Measurements from ENCODE around the gene RAB11FIP4. TPM values are rescaled to one million over a fixed set of nuclear protein-coding genes. Genes with fewer than 3 reads are reported as not detected.

Gene RAB11FIP4
- total RNA-seq, 1 experiment from 2014 or later = 15.1 TPM

GRCh38 chr17:31433811-31434726, 42.6 kb downstream of the RAB11FIP4 start:
- RAD21 ChIA-PET (ENCODE audit: low non-redundant PET in 1 of 2, low total read pairs in 2 of 2, uncharacterized antibody in 2 of 2, unreplicated experiment in 2 of 2) = no interaction called here
- Histone ChIP-seq H3K36me3 (ENCODE audit: control insufficient read depth in 1 of 2, insufficient read depth in 2 of 2, low read length in 2 of 2) (no peaks in the 10 kb centered on the region), H3K79me2 (ENCODE audit: insufficient read depth, low read length) (no peaks in the 10 kb centered on the region), H3K9me2 (ENCODE audit: insufficient read depth) (no peaks in the 10 kb centered on the region), H3K27ac (ENCODE audit: low read depth, low read length) (no peak overlapping the region), H3K4me1 (ENCODE audit: control insufficient read depth in 1 of 2, insufficient read depth in 2 of 2, low read length in 2 of 2) (peaks cover 0 to 5% of the 10 kb centered on the region in 2 experiments; a peak in 1 of 4 replicates), H2AFZ (ENCODE audit: low read depth, low read length, poor library complexity, severe bottlenecking) (no peak overlapping the region), H3K4me2 (ENCODE audit: low read length) (no peak overlapping the region), H4K20me1 (ENCODE audit: insufficient read depth) (no peaks in the 10 kb centered on the region), H3K27me3 (ENCODE audit: insufficient read depth, low read length) (no peaks in the 10 kb centered on the region), H3K9me3 (ENCODE audit: control insufficient read depth in 1 of 2, insufficient read depth in 1 of 2, low read depth in 1 of 2, low read length in 2 of 2) (no peaks in the 10 kb centered on the region), H3K9ac (ENCODE audit: low read length) (no peak overlapping the region), H3K4me3 (replicated peaks in 1 of 2; ENCODE audit: low read depth in 1 of 2, low read length in 2 of 2) (no peak overlapping the region)
- TF ChIP-seq CEBPB (IDR thresholded peaks at IDR 0.05; ENCODE audit: low read depth) = no peak
- TF ChIP-seq ATF3 (IDR thresholded peaks at IDR 0.05) = no peak
- TF ChIP-seq TCF7L2 (IDR thresholded peaks at IDR 0.05; ENCODE audit: borderline replicate concordance, extremely low read depth, insufficient read depth, insufficient read length) = no peak
- TF ChIP-seq CBX3 (IDR thresholded peaks at IDR 0.05; ENCODE audit: low read depth) = no peak
- no peak for TF ChIP-seq ZNF274 (IDR thresholded peaks at IDR 0.05; ENCODE audit: low read depth, low read length)
- TF ChIP-seq ZBTB33 (IDR thresholded peaks at IDR 0.05; ENCODE audit: extremely low read depth, insufficient replicate concordance, low read length) = no peak
- TF ChIP-seq POLR2A (IDR thresholded peaks at IDR 0.05; ENCODE audit: borderline replicate concordance, extremely low read depth, insufficient read depth, insufficient read length) = no peak
- no peak for TF ChIP-seq EZH2 (IDR thresholded peaks at IDR 0.05)
- DNase-seq (ENCODE audit: low read depth, low spot score) (no peak), ATAC-seq (no peak)
- intact Hi-C loops (cut with micrococcal nuclease) = no loop called here
- CTCF ChIA-PET = no interaction called here
- POLR2A ChIA-PET = no interaction called here
- BruUV-seq (replicated peaks) = no TSS peak

Measured in HCT116 (cell line).